Vagina (tissue), 2 donors: ENCODE measurements around the gene HMCN2.
"Not testable (repeated sequence)": the region's sequence is repeated elsewhere in the genome, so short reads cannot be mapped to it uniquely, and the experiment has no call there.

Source experiments
- CTCF ChIP-seq, 3 experiments: fragments of 450-650 bp in 2 of 3; fragments of 200-600 bp in 1 of 3; sonication (generic) in 1 of 3; IDR thresholded peaks; one replicate each; pipeline ENCODE4 v1.5.1; 2017 to 2019; ENCODE audit warnings: antibody characterized with exemption in 3 of 3, mild to moderate bottlenecking in 2 of 3, moderate library complexity in 2 of 3
- POLR2A ChIP-seq, 2 donors: fragments of 450-650 bp; IDR thresholded peaks; one replicate each; pipeline ENCODE4 v1.6.1; 2017; ENCODE audit warnings: antibody characterized with exemption in 2 of 2, mild to moderate bottlenecking in 2 of 2, moderate library complexity in 2 of 2
- POLR2AphosphoS5 ChIP-seq, 2 donors: sonication (generic); formaldehyde crosslinking; IDR thresholded peaks; one replicate each; pipeline ENCODE4 v1.9.0; 2017; ENCODE audit warnings: antibody characterized with exemption in 2 of 2, mild to moderate bottlenecking in 2 of 2, low read depth in 1 of 2; ENCODE audit not compliant: insufficient read depth in 1 of 2

- not testable (repeated sequence) for TF ChIP-seq CTCF (IDR thresholded peaks at IDR 0.05); POLR2A (IDR thresholded peaks at IDR 0.05); POLR2AphosphoS5 (IDR thresholded peaks at IDR 0.05; ENCODE audit: insufficient read depth in 1 of 2, low read depth in 1 of 2)
Measured at GRCh38 chr9:130277525-130277924, 12.0 kb downstream of the HMCN2 start.
